Hippocampal formation (tissue), 2 donors: ENCODE measurements around the gene ACVR1.
A peak's percentile ranks its signal among the peaks of the same experiment; 100 is the strongest.
"Not testable (repeated sequence)": the region's sequence is repeated elsewhere in the genome, so short reads cannot be mapped to it uniquely, and the experiment has no call there.

Experiments used
- DNase-seq, 2 donors: peaks; one replicate each; lab custom pipeline; 2025; lab: John Stamatoyannopoulos, UW

Gene ACVR1

DNA sequence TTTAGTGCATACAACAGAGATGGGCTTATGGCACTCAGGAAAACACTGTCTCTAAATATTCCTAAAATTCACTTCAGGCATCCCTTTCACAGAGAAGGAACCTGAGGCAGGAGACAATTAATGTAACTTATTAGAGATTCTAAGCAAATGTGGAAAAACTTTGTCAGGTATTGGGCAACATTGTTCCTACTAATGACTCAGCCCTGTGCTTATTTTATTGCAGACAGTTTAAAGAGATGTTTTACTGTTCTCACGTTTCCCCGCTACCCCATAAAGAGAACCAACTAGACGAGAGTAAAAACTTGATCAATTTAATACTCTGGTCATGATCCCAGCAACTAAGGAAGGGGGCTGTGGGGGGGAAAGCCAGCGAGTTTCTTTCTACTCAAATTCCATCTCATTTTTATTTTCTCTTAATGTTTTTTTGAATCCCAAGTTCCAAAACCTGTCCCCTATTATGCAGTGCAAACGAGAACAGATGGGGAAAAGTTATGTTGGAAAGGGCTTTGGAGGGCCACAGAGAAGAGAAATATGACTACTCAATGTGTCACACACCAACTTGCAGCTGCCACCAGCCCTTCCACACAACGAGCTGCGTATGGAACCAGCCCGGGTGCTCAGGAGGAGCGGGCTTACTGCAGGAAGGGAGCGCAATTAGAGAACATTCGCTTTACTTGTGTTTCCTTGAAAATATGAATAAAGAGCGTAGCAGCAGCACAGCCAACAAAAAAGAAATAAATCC, 18.7 kb upstream of the ACVR1 start:
- no peak for DNase-seq

DNA sequence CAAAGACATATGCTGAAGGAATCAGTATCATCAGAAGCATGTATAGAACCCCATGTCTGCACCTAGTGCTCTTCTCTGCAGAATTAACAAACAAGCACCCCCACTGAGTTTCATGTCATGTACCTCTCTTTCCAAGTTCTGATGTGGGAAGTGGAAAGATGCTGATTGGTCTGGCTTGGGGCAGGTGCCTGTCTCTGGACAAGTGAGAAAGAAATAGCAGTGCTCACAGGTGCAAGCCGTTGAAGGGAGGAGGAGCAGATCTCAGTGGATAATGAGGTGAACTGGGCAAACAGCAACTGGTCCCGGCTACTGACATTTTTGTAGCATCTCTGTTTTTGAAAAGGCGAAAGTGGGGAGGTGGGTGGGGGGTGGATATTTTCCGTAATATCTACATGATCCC, 17.5 kb upstream of the ACVR1 start:
- DNase-seq = no peak

DNA sequence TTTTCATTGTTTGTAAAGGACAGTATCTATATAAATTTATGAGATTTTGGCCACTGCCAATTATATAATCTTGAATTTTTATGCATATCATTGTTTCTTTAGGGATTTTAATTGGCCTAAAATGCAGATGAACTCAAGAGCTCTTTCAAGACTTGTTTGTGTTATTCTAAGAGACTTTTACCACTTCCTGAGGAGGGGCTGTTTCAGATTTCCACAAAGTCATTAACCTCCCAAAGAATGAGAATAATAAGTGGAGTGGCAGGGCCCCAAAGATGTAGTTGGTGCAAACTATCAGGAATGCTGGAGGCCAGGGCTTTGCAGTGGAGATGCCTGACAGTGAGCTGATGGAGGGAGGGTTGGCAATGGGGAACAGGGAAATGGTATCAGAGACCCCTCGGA, 15.5 kb upstream of the ACVR1 start:
- DNase-seq = no peak

DNA sequence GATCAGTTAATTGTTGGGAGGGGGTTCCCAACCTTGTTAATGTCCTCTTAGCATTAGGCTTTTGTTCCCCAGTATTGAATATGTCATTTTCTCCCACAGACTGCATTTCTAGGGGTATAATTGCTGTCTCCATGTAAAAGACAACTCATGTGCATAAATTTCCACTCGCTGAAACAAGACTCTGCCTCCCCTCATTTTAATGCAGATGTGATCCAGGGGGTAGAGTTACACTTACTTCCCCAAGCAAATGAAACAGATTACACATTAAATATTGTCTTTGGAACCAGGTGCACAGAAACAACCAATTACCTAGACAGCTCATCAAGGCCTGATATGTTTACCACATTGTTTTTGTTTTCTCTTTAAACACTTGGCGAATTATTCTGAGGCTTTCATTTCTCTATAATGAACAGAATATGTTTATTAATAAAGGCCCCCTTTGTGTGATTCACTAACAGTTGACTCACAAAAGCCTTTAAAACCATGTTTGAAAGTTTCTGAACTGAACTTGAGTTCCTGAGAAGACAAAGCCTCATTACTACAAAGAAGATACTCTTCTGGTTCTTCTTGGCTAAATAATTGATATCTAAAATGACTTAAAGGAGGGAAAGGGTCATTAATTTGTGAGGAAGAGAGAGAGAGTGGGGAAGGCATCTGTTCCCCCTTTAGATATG, 15.0 kb upstream of the ACVR1 start:
- no peak for DNase-seq

DNA sequence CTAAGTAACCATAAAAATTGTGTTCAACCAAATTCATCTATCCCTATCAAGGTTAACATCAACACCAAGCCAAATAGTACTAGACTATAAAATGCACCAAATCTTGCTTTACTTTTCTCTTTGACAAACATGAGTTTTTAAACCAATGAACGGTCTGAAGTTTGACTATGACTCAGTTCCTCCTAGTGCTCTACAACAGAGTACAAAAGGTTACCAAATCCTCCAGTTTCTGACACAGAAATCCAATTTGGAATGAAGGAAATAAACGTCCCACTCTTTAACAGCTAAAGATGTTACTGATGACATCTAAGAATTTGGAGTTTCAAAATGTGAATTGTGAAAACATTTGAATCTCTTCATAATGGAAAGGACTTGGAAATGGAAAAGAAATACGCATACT, 11.8 kb upstream of the ACVR1 start:
- no peak for DNase-seq

DNA sequence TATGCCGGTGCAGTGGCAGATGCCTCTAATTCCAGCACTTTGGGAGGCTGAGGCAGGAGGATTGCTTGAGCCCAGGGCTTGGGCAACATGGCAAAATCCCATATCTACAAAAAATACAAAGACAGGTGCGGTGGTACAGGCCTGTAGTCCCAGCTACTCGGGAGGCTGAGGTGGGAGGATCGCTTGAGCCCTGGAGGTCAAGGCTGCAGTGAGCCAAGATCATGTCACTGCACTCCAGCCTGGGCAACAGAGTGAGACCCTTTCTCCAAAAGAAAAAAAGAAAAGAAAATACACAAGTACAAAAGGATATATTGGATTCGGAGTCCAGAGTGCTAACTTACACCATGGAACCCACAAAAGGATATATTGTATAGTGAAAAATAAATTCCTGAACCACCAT, 8.4 kb upstream of the ACVR1 start:
- DNase-seq = not testable (repeated sequence)

DNA sequence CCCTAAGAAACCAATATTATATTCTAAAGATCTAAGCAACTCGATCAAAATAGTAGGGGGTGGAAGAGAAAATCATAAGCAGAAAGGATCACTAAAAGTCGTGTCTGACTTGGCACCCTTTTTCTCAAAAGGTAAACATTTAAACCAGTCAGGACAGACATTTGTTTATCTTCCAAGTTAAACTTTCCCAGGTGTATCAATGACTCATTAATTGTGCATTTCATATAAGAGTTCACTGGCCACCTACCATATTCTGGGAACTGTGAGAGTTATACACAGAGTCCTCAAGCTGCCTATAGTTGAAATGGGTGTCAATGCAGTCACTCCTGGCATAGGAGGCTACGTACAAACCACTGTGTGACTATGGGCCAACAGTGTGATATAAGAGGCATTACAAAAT, 4.8 kb upstream of the ACVR1 start:
- DNase-seq = no peak

DNA sequence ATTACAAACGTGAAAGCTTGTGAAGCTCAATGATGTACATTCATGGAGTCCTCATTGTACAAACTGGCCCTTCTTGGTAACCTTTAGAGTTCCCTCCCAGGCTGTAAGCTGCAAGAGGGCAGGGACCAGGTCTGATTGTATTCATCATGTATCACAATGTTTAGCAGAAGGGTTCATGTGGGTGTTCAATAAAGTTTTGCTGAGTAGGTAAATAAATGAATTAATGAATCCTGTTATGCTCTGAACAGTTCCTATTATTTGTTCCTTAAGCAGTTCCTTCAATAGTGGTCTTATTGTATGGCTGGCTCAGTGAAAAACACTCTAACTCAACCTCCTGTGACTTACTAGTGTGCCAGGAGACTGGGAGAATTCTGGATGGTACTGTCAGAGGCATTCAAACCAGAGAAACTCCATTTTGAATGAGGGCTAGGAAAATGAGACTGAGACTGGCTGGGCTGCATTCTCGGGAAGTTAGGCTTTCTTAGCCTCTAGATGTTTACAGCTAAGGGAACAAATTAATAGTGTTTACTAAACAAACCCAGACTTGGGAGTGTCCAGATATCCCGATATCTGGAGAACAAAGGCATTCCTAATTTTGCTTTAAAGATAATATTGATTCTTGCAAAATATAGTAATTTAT, 1.8 kb upstream of the ACVR1 start:
- no peak for DNase-seq

DNA sequence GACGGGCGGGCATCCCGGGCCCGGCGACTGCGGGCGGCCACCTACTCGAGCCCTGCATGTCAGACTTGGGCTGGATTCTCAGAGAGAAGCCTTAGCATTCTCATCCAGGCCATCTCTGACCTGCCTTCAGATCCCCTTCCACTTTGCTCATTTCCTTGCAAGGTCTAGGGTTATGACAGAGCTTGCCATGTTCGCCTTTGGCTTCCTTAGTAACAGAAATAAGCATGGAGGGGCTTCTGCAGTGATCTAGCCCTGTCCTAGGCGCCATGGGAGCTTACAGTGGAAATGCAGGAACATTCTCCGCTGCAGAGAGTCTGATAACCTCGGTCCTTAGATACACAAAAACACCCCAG, 632 bp upstream of the ACVR1 start:
- DNase-seq = peak in 1 of 2 donors; percentile 75

DNA sequence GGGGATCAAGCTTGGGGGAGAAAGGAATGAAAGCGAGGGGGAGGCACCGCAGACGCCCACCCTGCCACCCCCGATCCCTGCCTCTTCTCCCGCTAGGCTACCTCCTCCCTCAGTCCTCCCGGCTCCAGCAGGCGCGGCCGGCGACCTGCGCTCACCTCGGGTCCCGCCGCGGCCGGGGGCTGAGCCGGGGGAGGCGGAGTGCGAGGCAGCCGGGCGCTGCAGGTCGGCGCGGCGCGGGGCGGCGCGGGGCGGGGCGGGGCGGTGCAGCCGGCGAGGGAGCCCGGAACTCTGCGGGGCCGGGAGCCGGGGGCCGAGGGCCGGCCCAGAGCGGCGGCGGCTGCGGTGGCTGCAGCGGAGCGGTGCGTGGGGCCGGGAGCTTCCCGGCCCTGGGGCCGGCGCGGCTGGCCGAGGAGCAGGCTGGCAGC, 477 bp downstream of the ACVR1 start:
- DNase-seq = peak in 1 of 2 donors; percentile 75

DNA sequence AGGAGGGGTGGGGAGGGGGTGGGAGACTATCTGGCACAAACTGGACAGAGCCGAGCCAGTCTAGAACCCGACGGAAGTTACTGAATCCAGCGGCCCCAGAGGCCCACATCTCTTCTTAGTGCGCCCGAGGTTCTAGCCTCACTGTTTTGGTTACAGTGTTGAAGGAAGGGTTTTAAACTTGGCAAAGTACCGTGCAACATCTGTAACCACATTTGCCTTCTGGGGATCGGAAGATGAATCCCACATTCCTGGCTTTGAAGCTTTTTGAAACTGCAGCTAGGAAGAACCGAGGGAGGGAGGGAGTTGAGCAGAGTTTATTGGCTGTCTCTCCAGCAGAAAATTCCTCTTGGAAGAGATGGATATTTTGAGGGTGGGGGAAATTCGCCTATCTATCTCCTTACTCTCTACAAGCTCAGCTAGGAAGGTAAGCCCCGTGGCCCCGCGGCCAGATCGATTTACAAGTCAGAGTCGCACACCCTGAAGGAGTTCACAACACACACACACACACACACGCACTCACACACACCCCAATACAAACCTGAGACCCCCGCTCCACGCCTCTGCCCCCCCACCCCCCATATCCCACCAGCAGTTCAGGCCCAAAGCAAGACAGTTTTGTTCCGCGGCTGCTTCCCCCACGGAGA, 1.0 kb downstream of the ACVR1 start:
- no peak for DNase-seq

DNA sequence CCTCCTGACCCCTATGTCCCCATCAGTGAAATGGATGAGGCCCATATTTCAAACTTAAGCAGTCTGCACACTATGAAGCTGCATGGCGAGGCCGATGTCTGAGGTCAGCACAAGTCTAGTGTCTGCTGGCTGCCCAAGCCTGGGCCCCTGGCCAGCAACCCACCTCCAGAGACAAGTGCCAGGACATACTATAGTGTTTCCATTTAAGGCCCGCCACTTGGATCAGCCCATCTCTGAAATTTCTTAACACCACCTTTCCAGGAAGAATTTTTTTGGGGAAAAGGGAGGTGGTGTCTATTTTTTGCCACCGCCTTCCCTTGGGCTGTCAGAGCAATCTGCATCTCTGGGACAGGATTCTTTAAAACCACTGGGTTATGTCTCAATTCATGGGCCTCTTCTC, 1.8 kb downstream of the ACVR1 start:
- DNase-seq = no peak

DNA sequence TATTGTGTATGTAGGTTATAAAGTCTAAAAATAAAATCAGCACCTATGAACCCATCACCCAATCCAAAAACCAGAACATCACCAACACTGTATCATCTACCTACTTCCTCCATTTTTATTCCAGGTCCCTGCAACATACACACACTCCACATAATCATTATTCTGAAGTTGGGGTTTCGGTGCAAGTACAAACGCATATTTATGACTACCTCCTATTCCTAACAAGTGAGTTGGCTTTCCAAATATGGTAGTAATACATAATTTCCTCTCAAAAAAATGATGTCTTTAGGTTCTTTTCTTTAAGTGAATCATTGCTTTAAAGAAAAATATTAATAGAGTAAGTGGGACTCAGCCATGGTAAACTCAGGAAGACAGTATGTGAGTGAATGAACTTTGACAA, 3.3 kb downstream of the ACVR1 start:
- DNase-seq = no peak

DNA sequence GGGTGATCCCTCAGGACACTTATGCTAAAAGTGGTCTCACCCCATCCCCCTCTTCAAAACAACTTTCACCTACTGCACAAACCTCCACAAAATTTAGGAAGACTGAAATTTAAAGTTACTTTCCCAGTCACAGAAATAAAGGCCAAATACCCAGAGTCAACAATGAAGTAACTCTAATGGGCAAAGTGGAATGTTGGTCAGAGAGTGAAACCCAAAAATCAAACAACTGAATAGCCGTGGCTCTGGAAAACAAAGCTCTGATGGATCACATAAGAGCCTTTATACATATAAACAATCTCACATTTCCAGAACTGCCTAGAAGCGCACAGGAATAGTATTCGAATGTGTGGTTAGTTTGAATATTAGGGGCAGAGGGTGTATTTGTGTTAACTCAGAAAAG, 4.7 kb downstream of the ACVR1 start:
- DNase-seq = no peak

DNA sequence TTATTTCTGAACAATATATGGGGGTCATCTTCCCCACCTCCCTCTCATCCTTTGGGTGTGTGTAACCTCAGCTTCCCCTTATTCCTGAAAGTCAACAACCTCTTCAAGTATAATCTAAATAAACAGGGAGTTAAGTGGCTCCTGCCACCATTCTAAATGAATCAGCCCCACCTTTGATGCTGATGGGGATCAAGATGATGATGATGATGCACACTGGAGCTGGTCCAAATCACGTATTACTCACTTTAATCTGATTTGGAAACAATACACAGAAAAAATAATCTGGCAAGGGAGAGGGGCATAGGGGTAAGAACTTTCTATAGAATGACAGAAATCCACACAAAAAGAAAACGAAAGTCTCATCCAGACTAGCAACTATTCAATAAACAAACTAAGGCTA, 7.1 kb downstream of the ACVR1 start:
- no peak for DNase-seq

DNA sequence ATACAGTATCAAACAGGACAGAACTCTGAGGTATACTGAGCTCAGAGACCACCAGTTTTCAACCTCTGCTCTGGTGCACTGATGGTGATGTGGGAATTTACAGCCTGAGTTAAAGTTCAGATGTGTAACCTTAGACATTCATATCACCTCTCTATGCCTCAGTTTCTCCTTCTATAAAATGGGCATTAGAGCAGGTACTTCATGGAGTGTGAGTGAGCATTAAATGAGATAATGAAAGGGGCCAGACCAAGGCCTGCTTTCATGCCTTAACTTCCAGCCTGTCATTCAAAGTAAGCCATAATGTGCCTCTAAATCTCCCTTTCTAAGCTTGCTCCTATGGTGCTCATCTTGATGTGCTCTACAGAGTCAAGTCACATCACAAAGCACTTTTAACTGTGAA, 8.4 kb downstream of the ACVR1 start:
- DNase-seq = no peak

DNA sequence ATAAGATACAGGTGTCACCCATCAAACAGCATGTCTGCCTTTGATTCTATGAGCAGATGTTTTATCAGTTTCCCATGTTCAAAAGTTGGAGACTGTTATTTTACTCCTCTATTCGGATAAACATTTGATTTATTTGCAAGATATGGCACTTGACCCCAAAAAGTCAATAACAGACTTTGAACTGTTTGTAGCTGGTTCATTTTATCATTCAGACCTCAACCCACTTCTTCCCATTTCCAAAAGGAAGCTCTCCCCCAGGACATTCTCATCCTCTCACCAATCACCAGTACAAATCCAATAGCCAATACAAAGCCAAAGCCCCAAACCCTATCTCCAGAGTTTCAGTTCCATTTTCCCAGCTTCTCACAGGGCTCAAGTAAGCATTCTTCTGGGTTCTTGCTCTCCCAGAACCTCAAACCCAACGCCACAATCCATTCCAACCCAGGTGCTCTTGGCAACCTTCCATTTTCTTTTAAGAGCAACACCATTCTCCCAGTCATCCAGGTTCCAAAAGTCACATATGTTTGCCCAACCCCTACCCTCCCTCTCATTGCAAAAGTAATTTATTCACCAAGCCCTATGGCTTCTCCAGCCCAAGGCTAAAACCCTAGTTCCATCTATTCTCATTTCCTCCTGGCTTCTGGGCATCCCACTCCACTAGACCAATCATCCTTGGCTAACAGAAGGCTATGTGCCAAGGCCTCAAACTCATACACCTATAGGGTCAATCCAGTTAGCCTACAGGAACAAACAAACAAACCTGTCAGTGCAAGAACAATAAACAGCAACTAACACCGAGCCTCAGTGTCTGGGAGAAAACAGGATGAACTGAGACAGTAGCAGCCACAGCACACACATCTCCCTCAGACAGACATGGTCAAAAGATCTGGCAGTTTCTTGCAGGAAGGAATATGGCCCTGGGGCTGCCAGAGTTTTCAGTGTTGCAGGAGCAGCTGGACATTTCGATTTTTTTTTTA, 9.2 kb downstream of the ACVR1 start:
- DNase-seq = no peak

DNA sequence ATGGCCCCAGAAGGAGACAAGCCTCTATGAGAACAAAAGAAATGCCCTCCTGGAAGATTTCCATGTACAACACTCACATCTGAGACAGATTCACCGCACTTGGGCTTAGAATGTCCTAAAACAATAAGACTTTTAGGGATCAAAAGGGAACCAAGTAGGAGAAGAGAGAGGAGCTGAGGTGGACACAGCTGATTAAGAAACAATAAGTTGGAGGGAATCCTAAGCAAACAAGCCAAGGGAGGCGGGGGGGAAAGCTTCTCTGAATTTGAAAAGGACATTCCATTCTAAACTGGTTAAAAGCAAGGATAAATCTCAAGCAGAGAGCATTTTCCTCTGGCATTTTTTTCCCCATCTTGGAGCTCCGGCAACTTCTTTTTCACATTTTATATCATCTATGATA, 9.9 kb downstream of the ACVR1 start:
- DNase-seq = no peak

DNA sequence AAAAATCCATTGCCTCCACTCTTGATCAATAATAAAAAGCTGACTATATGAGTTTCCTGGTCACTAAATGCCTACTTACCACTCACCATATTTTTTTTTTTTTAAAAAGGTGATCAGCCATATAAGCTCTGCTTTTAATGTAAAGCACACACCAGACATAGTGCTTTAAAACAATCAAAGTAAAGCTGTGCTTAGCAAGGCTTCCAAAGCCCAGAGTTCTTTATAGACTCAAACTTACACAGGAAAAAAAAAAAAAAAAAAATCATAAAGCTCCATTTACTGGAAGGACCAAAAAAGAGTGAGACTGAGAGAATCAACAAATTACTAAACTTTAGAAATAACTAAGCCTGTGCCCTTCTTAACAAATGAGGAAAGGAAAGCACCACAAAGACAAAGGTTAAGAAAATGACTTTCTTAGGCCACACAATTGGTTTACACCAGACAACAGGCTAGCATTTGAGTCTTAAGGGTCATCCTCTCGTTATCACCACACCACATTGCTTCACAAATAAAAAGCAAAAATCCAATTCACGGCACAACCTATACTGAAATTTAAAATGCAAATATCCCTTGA, 11.2 kb downstream of the ACVR1 start:
- DNase-seq = no peak

DNA sequence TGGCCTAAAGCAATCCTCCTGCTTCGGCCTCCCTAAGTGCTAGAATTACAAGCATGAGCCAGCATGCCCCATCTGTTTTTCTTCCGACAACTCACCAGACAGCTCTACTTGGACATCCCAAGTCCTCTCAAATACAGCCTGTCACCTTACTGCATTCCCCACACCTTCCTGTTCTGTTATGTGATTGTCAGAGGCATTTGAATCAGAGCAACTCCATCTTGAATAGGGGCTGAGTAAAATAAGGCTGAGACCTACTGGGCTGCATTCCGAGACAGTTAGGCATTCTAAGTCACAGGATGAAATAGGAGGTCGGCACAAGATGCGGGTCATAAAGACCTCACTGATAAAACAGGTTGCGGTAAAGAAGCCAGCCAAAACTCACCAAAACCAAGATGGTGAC, 17.3 kb downstream of the ACVR1 start:
- no peak for DNase-seq

DNA sequence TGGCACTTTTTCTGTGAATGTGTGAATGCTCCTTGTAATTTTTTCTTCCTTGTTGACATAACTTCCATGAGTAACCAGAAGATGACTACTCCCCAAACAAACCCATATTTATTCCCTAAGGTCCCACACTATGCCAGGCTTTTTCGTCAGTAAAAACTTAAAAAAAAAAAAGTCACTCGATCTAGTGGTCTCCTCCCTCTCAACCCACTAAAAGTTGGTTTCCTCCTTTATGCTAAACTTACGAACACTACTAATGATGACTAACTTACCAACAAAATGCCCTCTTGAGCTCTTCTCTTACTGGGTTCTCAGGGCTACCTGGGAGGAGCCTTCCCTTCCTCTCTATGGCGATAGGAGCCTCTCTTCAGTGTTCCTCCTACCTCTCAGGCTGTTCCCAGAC, 18.2 kb downstream of the ACVR1 start:
- DNase-seq = no peak

DNA sequence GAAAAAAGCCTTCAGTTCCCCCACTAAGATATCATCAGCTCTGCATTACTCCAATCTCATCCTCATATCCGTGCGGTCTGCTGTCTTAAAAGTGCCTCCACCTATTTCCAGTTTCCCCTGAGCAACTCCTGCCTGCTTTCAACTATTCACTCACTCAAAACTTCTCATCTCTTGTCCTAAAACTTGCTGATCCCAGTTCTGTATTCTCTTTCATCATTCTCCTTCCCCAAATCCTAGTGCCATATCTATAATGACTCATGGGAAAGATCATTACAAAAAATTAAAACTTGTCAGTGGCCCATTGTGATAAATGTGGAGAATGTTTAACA, 20.0 kb downstream of the ACVR1 start:
- no peak for DNase-seq
